Measurements from ENCODE around the gene TUBA3E.
"Not testable (repeated sequence)": the region's sequence is repeated elsewhere in the genome, so short reads cannot be mapped to it uniquely, and the experiment has no call there.

Gene TUBA3E

DNA sequence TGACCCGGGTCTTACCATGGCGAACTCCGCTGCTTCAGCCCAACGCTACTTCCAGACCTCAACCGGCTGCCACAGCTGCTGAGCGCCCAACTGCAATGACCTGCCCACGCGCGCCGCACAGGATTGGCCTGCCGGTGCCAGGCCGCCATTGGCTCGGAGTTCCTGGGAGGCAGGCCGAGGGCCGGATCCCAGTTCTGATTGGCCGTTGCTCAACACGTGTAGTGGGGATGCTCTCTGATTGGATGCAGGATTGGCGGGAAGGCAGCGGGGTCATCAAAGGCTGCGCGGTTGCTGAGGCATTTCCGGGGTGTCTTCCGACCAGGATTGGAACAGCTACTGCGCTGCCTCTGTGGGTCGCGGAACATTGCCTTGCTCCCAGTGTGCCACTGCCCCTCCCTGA lies at the start of gene TUBA3E:
TSS of gene TUBA3E (minus strand) at position 97 of the 400 bp plus-strand sequence. CDS start at position 18, 79 bp downstream.
- no peak for DNase-seq

GRCh38 chr2:130246430-130246829 lies 48.2 kb upstream of the TUBA3E start:
- no peak for DNase-seq

DNA sequence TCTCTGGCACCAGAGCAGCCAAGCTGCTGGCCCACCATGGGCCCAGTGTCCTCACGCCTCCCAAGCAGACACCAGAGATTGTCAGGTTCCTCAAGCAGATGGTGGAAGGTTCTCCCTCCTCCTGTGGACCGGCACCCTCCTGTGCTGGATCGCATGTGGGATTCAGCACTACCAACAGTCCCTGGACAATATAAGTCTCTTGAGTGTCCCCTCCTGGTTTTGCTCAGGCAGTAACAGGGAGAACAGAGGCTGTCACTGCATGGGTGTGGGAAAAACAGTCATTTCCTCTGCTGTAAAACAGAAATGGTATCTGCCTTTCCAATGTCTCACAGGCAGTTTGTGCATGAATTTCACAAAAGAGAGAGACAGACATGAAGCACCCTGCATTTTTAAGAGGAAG lies 47.7 kb upstream of the TUBA3E start:
- DNase-seq: no peak

DNA sequence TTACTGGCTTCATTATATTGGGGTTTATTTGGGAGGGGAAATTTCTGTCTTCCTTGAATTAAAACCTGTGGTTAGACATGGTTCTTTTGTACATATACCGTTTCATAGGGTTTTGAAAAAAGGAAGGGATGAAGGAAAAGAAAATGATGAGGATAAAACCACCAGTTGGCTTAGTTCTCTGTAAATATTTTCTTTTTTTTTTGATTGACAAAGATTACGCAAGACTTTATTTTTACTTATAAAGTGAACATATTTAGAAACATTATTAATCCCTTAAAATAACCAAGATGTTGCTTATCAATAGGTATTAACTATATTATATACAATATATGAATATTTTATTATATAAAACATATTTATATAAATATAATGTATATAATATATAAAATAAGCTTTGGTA lies 45.1 kb upstream of the TUBA3E start:
- DNase-seq: no peak

DNA sequence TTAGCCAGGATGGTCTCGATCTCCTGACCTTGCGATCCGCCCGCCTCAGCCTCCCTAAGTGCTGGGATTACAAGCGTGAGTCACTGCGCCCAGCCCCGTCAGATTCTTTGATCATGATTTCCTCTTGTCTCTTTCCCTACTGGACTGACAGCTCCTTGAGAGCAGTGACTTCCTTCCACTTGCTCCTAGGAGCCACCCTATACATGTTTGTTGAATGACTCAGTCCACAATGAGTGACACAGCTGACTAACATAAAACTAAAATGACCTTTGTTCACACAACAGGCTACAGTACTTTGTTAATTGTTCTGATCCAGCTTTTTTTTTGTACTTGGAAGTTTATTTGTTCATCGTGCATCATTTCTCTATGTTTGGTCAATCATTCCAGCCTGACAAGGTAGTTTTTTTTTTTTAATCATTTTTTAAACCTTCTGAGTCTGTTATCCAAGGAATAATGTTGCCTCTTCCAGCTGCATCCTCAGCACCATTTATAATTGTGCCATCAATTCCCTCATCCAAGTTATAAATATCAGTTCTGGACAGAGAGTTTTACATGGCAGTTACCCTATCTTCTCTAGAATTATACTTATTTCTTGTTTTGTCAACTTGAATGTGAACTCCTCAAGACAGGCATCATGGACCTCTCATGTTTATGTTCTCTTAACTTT lies 42.9 kb upstream of the TUBA3E start:
- no peak for DNase-seq

- not testable (repeated sequence) for DNase-seq
Measured at GRCh38 chr2:130239581-130239980, 41.3 kb upstream of the TUBA3E start.

DNA sequence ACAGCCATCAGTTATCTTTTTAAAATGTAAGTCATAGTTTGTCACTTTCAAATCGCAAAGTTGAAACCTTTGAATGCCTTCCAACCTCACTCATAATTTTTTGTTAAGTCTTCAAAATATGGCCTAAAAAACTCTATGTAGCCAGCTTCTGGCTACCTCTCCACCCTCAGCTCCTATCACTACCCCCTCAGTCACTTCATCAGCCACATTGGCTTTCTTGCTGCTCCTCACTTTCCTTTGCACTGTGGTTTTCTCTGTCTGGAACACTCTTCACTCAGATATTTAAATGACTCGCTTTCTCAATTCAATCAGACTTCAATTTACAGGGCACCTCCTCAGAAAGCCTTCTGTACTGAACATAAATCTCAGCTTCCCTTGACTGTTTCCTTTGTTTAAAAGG lies 34.8 kb upstream of the TUBA3E start:
- not testable (repeated sequence) for DNase-seq

DNA sequence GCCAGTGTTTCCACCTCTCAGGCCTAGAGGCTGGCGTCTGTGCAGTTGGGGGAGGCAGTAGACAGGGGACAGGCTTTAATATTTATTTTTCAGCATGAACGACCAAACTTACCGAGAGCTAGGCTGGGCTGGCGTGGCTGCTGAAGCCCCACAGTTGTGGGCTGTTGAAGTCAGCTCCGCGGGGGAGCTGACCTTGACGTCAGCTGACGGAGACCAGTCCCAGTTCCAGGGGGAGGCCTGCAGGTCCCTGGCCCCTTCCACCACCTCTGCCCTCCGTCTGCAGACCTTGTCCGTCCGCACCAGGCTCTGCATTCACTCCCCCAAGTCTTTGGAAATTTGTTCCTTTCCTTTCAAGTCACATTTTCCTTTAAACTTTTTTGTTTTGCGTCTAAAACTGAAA lies 33.4 kb upstream of the TUBA3E start:
- DNase-seq: no peak

DNA sequence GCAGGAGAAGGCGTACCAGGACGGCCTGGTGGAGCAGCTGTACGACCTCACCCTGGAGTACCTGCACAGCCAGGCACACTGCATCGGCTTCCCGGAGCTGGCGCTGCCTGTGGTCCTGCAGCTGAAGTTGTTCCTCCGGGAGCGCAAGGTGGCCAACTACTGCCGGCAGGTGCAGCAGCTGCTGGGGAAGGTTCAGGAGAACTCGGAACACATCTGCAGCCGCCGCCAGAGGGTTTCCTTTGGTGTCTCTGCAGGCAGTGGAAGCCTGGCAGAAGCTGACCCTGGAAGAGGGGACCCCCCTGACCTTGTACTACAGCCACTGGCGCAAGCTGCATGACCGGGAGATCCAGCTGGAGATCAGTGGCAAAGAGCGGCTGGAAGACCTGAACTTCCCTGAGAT lies 32.7 kb upstream of the TUBA3E start:
- not testable (repeated sequence) for DNase-seq

- DNase-seq: not testable (repeated sequence)
Measured at GRCh38 chr2:130230376-130230775, 32.1 kb upstream of the TUBA3E start.

GRCh38 chr2:130229161-130229510 lies 30.9 kb upstream of the TUBA3E start:
- not testable (repeated sequence) for DNase-seq

- not testable (repeated sequence) for DNase-seq
Measured at GRCh38 chr2:130228467-130229160, 30.4 kb upstream of the TUBA3E start.

GRCh38 chr2:130228005-130228404 lies 29.8 kb upstream of the TUBA3E start:
- not testable (repeated sequence) for DNase-seq

DNA sequence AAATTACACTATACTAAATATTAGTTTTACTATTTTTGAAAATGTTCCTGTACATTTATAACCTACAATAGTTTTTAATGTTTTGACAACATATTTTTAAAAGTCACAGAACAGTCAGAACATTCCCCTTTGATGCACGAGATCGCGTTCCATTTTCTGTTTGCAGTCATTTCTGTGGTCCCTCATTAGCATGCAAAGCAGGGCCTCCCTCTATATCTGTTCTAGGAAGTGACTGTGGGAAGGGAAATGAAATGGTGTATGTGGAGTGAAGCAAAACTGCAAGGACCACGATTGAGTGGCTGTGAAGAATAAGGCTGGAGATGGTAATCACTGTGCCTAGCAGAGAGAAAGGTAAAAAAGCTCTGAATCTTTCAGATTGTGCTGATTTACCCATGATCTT lies 24.3 kb upstream of the TUBA3E start:
- not testable (repeated sequence) for DNase-seq

- DNase-seq: not testable (repeated sequence)
Measured at GRCh38 chr2:130220505-130220904, 22.3 kb upstream of the TUBA3E start.

- DNase-seq: not testable (repeated sequence)
Measured at GRCh38 chr2:130219147-130219546, 20.9 kb upstream of the TUBA3E start.

DNA sequence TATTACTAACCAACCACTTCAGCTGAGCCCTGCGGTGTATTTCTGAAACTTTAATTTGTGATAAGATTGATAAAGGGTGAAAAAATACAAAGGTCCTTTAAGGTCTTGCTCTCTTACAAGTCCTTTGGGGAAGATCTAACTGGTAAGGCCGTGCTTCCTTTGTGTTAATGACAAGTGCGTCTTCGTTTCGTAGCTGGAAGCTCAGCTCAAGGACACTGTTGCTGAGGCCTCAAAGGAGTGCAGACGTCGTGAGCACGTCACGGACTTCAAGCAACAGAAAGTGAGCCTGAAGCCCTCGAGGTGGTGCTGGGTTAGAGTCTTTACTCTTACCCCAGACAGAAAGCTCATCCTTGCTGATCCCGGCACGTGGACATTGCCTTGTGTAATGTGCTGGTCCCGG lies 8.8 kb upstream of the TUBA3E start:
- DNase-seq: not testable (repeated sequence)

DNA sequence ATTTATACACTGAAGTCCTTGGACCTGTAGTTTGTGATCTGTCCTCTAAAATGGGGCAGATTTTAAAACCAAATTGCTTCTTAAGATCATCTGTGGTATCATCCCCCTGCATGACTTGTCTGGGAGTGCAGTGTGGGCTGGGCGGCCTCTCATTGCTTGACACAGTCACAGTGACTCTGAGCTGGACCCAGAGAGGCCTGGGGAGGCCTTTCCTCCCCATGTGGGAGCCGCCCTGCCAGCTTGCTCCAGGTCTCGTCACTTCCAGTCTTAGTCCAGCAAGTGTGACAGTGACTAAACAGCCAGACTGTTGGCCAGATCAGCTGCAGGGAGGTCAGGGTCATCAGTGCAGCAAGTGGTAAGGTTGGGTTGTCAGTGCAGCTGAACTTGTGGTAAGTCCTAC lies 4.9 kb upstream of the TUBA3E start:
- DNase-seq: not testable (repeated sequence)

- DNase-seq: not testable (repeated sequence)
Measured at GRCh38 chr2:130202518-130202917, 4.3 kb upstream of the TUBA3E start.

- not testable (repeated sequence) for DNase-seq
Measured at GRCh38 chr2:130196052-130196451, 2.2 kb downstream of the TUBA3E start.

DNA sequence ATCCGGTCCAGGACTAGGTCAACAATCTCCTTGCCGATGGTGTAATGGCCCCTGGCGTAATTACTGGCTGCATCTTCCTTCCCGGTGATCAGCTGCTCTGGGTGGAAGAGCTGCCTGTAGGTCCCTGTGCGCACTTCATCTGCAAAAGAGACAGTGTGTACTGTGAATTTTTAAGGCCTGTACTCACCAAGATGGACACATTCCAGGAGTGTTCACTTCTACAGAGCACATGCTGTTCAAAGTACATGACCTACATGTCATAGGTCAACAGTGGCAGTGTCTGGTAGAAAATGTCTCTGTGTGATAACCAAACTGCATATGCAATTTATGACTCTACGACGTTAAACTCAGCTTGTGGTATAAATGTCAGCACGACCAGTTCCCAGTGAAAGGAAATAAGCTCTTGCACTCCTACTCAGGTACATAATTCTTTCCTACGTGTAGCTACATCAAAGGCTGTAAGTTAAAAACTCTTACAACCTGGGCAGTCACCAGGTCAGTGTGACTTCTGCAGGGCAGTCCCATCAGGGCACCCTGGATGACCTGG lies 3.1 kb downstream of the TUBA3E start:
- DNase-seq: not testable (repeated sequence)

- DNase-seq: not testable (repeated sequence)
Measured at GRCh38 chr2:130193824-130194223, 4.4 kb downstream of the TUBA3E start.

- DNase-seq: not testable (repeated sequence)
Measured at GRCh38 chr2:130192451-130192850, 5.8 kb downstream of the TUBA3E start.

DNA sequence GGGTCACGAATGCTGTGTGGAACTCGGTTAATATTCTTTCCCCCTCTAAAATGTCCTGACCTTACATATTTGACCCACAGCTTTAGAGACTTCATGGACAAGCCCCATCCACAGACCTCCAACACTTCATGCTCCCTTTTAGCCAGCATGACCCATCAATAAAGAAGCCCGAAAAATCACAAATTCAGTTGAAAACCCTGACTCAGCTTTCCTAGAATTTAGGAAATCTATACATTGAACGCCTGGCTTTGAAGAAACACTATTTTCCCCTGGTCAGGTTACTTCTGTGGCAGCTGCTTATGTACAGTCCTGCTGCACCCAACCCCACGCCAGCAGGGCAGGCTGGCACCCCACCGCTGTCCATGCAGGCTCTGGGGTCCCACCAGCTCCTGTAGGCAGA lies 6.9 kb downstream of the TUBA3E start:
- DNase-seq: not testable (repeated sequence)
